ENCODE measurements around the gene GFOD1.
A peak's percentile ranks its signal among the peaks of the same experiment; 100 is the strongest.
"Not testable (repeated sequence)": the region's sequence is repeated elsewhere in the genome, so short reads cannot be mapped to it uniquely, and the experiment has no call there.

GFOD1 gene

GRCh38 chr6:13404892-13405254 lies 82.5 kb downstream of the GFOD1 start:
- DNase-seq (ENCODE audit: low read depth in 2 of 2): no peak

- no peak for DNase-seq (ENCODE audit: low read depth in 2 of 2)
Measured at GRCh38 chr6:13404228-13404891, 83.0 kb downstream of the GFOD1 start.

GRCh38 chr6:13402711-13403110 lies 84.7 kb downstream of the GFOD1 start:
- no peak for DNase-seq (ENCODE audit: low read depth in 2 of 2)

GRCh38 chr6:13400772-13401171 lies 86.6 kb downstream of the GFOD1 start:
- DNase-seq (ENCODE audit: low read depth in 2 of 2): no peak

- no peak for DNase-seq (ENCODE audit: low read depth in 2 of 2)
Measured at GRCh38 chr6:13398421-13398994, 88.9 kb downstream of the GFOD1 start.

- no peak for DNase-seq (ENCODE audit: low read depth in 2 of 2)
Measured at GRCh38 chr6:13398069-13398381, 89.4 kb downstream of the GFOD1 start.

- no peak for DNase-seq (ENCODE audit: low read depth in 2 of 2)
Measured at GRCh38 chr6:13397359-13398068, 89.9 kb downstream of the GFOD1 start.

GRCh38 chr6:13396241-13396792 lies 91.1 kb downstream of the GFOD1 start:
- DNase-seq (ENCODE audit: low read depth in 2 of 2): no peak

GRCh38 chr6:13395272-13396237 lies 91.8 kb downstream of the GFOD1 start:
- peak; percentile 63 to 68 for DNase-seq (ENCODE audit: low read depth in 2 of 2)

- DNase-seq (ENCODE audit: low read depth in 2 of 2): no peak
Measured at GRCh38 chr6:13392462-13392861, 94.9 kb downstream of the GFOD1 start.

GRCh38 chr6:13391537-13391936 lies 95.9 kb downstream of the GFOD1 start:
- no peak for DNase-seq (ENCODE audit: low read depth in 2 of 2)

GRCh38 chr6:13390658-13391057 lies 96.7 kb downstream of the GFOD1 start:
- no peak for DNase-seq (ENCODE audit: low read depth in 2 of 2)

GRCh38 chr6:13389237-13389636 lies 98.2 kb downstream of the GFOD1 start:
- not testable (repeated sequence) for DNase-seq (ENCODE audit: low read depth in 2 of 2)

GRCh38 chr6:13388769-13389168 lies 98.6 kb downstream of the GFOD1 start:
- DNase-seq (ENCODE audit: low read depth in 2 of 2): not testable (repeated sequence)

GRCh38 chr6:13384966-13385365 lies 102.4 kb downstream of the GFOD1 start:
- no peak for DNase-seq (ENCODE audit: low read depth in 2 of 2)

- DNase-seq (ENCODE audit: low read depth in 2 of 2): no peak
Measured at GRCh38 chr6:13384506-13384905, 102.9 kb downstream of the GFOD1 start.

GRCh38 chr6:13383328-13384163 lies 103.9 kb downstream of the GFOD1 start:
- DNase-seq (ENCODE audit: low read depth in 2 of 2): no peak

- no peak for DNase-seq (ENCODE audit: low read depth in 2 of 2)
Measured at GRCh38 chr6:13380761-13381160, 106.6 kb downstream of the GFOD1 start.

- DNase-seq (ENCODE audit: low read depth in 2 of 2): no peak
Measured at GRCh38 chr6:13378669-13379590, 108.5 kb downstream of the GFOD1 start.

Data from fibroblast of skin of left quadriceps (primary cell).